ENCODE measurements around the gene ERGIC1.
"Not testable (repeated sequence)": the region's sequence is repeated elsewhere in the genome, so short reads cannot be mapped to it uniquely, and the experiment has no call there.

Gene ERGIC1

DNA sequence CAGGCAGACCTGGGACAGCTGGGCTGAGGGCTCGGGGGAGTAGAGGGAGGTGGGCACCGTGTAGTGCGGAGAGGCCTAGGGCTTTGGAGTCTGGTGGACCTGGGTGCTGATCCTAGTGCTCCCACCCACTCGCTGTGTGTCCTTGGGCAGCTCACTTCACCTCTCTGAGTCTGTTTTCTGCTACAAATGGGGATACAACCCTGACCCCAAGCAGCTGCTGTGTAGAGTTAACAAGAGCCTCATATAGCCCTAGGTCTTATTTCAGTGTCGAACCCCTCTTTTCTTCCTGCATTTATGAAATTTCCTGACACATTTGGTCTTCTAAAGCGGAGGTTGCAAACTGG, 16.4 kb downstream of the ERGIC1 start:
- Histone ChIP-seq H3F3A (ENCODE audit: insufficient read depth, low read length) (no peaks in the 10 kb centered on the region), H3K36me3 (replicated peaks; ENCODE audit: insufficient read depth, low read length) (no peaks in the 10 kb centered on the region; the same call in 1 of the 2 replicates), H4K20me1 (ENCODE audit: insufficient read depth, low read length) (peaks cover 81% of the 10 kb centered on the region), H3K4me3 (ENCODE audit: low read length) (no peak overlapping the region), H2AFZ (ENCODE audit: low read length) (no peak overlapping the region), H3K4me2 (ENCODE audit: low read depth, low read length) (no peak overlapping the region), H3K27ac (ENCODE audit: low read length) (no peak overlapping the region), H3K9me3 (replicated peaks; ENCODE audit: insufficient read depth, low read length) (no peaks in the 10 kb centered on the region), H3K9ac (ENCODE audit: low read length) (no peak overlapping the region), H3K79me2 (ENCODE audit: low read length) (peaks cover 100% of the 10 kb centered on the region), H3K9me2 (replicated peaks; ENCODE audit: insufficient read depth, low read length) (no peaks in the 10 kb centered on the region), H3K27me3 (replicated peaks; ENCODE audit: insufficient read depth, low read length) (no peaks in the 10 kb centered on the region), H3K4me1 (ENCODE audit: low read length) (no peaks in the 10 kb centered on the region)
- TF ChIP-seq, protein P1, sequence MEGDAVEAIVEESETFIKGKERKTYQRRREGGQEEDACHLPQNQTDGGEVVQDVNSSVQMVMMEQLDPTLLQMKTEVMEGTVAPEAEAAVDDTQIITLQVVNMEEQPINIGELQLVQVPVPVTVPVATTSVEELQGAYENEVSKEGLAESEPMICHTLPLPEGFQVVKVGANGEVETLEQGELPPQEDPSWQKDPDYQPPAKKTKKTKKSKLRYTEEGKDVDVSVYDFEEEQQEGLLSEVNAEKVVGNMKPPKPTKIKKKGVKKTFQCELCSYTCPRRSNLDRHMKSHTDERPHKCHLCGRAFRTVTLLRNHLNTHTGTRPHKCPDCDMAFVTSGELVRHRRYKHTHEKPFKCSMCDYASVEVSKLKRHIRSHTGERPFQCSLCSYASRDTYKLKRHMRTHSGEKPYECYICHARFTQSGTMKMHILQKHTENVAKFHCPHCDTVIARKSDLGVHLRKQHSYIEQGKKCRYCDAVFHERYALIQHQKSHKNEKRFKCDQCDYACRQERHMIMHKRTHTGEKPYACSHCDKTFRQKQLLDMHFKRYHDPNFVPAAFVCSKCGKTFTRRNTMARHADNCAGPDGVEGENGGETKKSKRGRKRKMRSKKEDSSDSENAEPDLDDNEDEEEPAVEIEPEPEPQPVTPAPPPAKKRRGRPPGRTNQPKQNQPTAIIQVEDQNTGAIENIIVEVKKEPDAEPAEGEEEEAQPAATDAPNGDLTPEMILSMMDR (IDR thresholded peaks at IDR 0.05; ENCODE audit: low read length) = no peak
- TF ChIP-seq EZH2phosphoT487 (IDR thresholded peaks at IDR 0.05; ENCODE audit: low read length) (no peak), EZH2 (optimal IDR thresholded peaks at IDR 0.05; ENCODE audit: low read depth, low read length) (no peak)
- no peak for DNase-seq

DNA sequence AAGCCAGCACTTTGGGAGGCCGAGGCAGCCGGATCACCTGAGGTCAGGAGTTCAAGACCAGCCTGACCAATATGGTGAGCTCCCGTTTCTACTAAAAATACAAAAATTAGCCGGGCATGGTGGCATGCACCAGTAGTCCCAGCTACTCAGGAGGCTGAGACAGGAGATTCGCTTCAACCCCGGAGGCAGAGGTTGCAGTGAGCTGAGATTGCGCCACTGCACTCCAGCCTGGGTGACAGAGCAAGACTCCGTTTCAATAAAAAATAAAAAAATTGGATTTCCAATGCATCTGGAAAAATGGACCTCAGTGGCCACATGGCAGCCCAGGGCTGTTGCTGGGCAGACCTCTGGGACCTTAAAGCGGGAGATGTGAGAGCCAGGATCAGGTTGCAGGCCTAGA, 17.2 kb downstream of the ERGIC1 start:
- not testable (repeated sequence) for H2AFZ ChIP-seq (ENCODE audit: low read length); H3K9ac ChIP-seq (ENCODE audit: low read length); H3K36me3 ChIP-seq (replicated peaks; ENCODE audit: insufficient read depth, low read length); H3K4me2 ChIP-seq (ENCODE audit: low read depth, low read length); H3K27me3 ChIP-seq (replicated peaks; ENCODE audit: insufficient read depth, low read length); H3F3A ChIP-seq (ENCODE audit: insufficient read depth, low read length); H3K9me3 ChIP-seq (replicated peaks; ENCODE audit: insufficient read depth, low read length); H3K27ac ChIP-seq (ENCODE audit: low read length); DNase-seq; H3K4me1 ChIP-seq (ENCODE audit: low read length); H3K4me3 ChIP-seq (ENCODE audit: low read length); H3K9me2 ChIP-seq (replicated peaks; ENCODE audit: insufficient read depth, low read length)
- Histone ChIP-seq H4K20me1 (ENCODE audit: insufficient read depth, low read length) (peaks cover 82% of the 10 kb centered on the region), H3K79me2 (ENCODE audit: low read length) (peaks cover 100% of the 10 kb centered on the region)

DNA sequence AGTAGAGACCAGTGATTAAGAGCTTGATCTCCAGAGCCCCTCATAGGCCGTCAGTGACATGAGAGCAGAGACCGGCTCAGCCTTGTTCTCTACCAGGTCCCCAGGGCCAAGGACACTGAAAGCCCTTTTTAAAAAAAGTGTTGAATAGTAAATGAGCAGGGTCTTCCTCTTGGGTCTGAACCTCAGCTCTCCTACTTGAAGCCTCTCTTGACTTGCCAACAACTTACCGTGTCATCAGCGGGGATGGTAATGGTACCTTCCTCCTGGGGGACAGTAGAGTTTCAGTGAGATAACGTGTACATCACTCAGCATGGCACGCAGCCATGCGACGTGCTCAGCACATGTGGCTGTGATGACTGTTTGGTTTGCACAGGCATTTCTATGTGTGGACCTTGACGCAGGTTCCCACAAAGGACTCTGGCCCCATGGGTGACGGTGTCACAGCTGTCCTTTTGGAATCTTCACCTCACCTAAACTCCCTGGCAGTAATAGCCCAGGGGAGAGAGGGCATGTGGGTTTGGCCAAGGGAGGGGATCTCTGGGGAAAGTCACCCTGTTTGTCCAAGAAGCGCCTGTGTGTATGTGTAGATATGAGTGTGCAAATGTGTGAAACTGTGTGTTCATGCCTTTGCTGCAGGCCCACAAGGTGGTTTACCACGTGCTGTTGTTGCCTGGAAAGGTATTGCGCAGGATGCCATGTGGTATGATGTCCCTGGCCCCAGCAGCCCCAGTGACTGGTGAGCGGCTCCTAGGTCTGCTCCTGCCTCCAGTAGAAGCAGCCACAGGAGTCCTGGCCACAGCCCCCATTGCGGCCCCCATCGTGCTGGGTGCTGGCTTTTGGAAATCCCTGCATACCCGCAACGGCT, 18.7 kb downstream of the ERGIC1 start:
- Histone ChIP-seq H2AFZ (ENCODE audit: low read length) (no peak overlapping the region), H3K9ac (ENCODE audit: low read length) (no peak overlapping the region), H3K9me3 (replicated peaks; ENCODE audit: insufficient read depth, low read length) (no peaks in the 10 kb centered on the region), H3K4me2 (ENCODE audit: low read depth, low read length) (no peak overlapping the region), H3K36me3 (replicated peaks; ENCODE audit: insufficient read depth, low read length) (no peaks in the 10 kb centered on the region; the same call in 1 of the 2 replicates), H3K79me2 (ENCODE audit: low read length) (peaks cover 100% of the 10 kb centered on the region), H3K9me2 (replicated peaks; ENCODE audit: insufficient read depth, low read length) (no peaks in the 10 kb centered on the region), H3K27me3 (replicated peaks; ENCODE audit: insufficient read depth, low read length) (no peaks in the 10 kb centered on the region), H3F3A (ENCODE audit: insufficient read depth, low read length) (no peaks in the 10 kb centered on the region), H3K4me1 (ENCODE audit: low read length) (no peaks in the 10 kb centered on the region), H3K27ac (ENCODE audit: low read length) (no peak overlapping the region), H3K4me3 (ENCODE audit: low read length) (no peak overlapping the region), H4K20me1 (ENCODE audit: insufficient read depth, low read length) (peaks cover 78% of the 10 kb centered on the region)
- DNase-seq = no peak
- no peak for TF ChIP-seq EZH2phosphoT487 (IDR thresholded peaks at IDR 0.05; ENCODE audit: low read length)
- TF ChIP-seq EZH2 (optimal IDR thresholded peaks at IDR 0.05; ENCODE audit: low read depth, low read length) = no peak
- TF ChIP-seq, protein P1 (IDR thresholded peaks at IDR 0.05; ENCODE audit: low read length) = no peak

DNA sequence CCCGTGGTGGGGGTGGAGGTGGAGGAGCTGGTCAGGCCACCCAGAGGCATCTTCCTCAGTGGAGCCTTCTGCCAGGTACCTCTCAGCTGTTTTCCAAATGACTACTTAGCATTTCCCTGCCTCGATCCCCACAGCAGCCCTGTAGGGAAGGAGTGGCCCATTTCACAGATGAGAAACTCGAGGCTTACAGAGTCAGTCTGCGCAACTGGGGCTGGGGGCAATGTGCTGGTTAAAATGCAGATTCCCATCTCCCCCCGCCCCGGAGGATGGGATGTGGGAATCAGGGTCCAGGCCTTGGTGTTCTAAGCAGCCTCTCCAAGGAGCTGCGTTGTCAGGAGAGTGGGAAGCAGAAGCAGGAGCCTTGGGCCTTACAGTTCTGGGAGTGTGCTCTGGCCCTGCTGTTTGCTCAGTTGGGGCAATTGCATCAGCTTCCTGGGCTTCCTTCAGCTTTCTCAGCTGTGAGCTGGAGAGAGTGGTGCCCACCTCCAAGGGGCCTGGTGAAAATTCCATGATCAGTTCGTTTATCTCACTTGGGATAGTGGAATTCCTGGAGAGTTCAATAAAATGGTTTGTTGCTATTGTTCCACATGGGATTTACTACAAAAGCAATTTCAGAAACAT, 19.4 kb downstream of the ERGIC1 start:
- Histone ChIP-seq H3K4me2 (ENCODE audit: low read depth, low read length) (no peak overlapping the region), H3K79me2 (ENCODE audit: low read length) (peaks cover 100% of the 10 kb centered on the region), H3K27me3 (replicated peaks; ENCODE audit: insufficient read depth, low read length) (no peaks in the 10 kb centered on the region), H3K36me3 (replicated peaks; ENCODE audit: insufficient read depth, low read length) (no peaks in the 10 kb centered on the region; the same call in 1 of the 2 replicates), H3K4me1 (ENCODE audit: low read length) (no peaks in the 10 kb centered on the region), H3K27ac (ENCODE audit: low read length) (no peak overlapping the region), H3F3A (ENCODE audit: insufficient read depth, low read length) (no peaks in the 10 kb centered on the region), H3K9ac (ENCODE audit: low read length) (no peak overlapping the region), H3K9me2 (replicated peaks; ENCODE audit: insufficient read depth, low read length) (no peaks in the 10 kb centered on the region), H2AFZ (ENCODE audit: low read length) (no peak overlapping the region), H3K4me3 (ENCODE audit: low read length) (no peak overlapping the region), H4K20me1 (ENCODE audit: insufficient read depth, low read length) (peaks cover 78% of the 10 kb centered on the region), H3K9me3 (replicated peaks; ENCODE audit: insufficient read depth, low read length) (no peaks in the 10 kb centered on the region)
- TF ChIP-seq EZH2phosphoT487 (IDR thresholded peaks at IDR 0.05; ENCODE audit: low read length) (no peak), EZH2 (optimal IDR thresholded peaks at IDR 0.05; ENCODE audit: low read depth, low read length) (no peak)
- TF ChIP-seq, protein P1 (IDR thresholded peaks at IDR 0.05; ENCODE audit: low read length) = no peak
- DNase-seq = no peak
